HepG2 (cell line): ENCODE data around the gene ITIH3. TPM values are rescaled to one million over a fixed set of nuclear protein-coding genes. Genes with fewer than 3 reads are reported as not detected.

ENCODE experiments used
- BORCS8-MEF2B ChIP-seq: sonication (generic); formaldehyde crosslinking; IDR thresholded peaks from 2 replicates; pipeline ENCODE4 v1.8.0; 2022; ENCODE audit warnings: mild to moderate bottlenecking, missing genetic modification reagents
- BRF2 ChIP-seq: sonication (generic); formaldehyde crosslinking; IDR thresholded peaks from 2 replicates; pipeline ENCODE4 v1.8.1; 2022; ENCODE audit warnings: mild to moderate bottlenecking, missing genetic modification reagents
- CREBL2 ChIP-seq: sonication (generic); formaldehyde crosslinking; IDR thresholded peaks from 2 replicates; pipeline ENCODE4 v1.8.1; 2023; ENCODE audit warnings: missing genetic modification reagents, mild to moderate bottlenecking, borderline replicate concordance
- CTCF ChIP-seq: sonication (generic); formaldehyde crosslinking; IDR thresholded peaks from 2 replicates; pipeline ENCODE4 v1.5.0; 2020; ENCODE audit warnings: mild to moderate bottlenecking, missing genetic modification reagents, moderate library complexity
- ELF4 ChIP-seq: sonication (generic); formaldehyde crosslinking; IDR thresholded peaks from 2 replicates; pipeline ENCODE4 v1.5.0; 2020; ENCODE audit warnings: missing genetic modification reagents, mild to moderate bottlenecking, moderate library complexity, borderline replicate concordance
- ESRRA ChIP-seq: sonication (generic); formaldehyde crosslinking; IDR thresholded peaks from 2 replicates; pipeline ENCODE4 v1.5.1; 2020; ENCODE audit warnings: mild to moderate bottlenecking, low read depth, missing genetic modification reagents
- ISL2 ChIP-seq: sonication (generic); formaldehyde crosslinking; IDR thresholded peaks from 2 replicates; pipeline ENCODE4 v1.5.0; 2020; ENCODE audit warnings: missing genetic modification reagents
- KDM6A ChIP-seq: IDR thresholded peaks from 2 replicates; pipeline ENCODE4 v1.6.1; 2016; ENCODE audit warnings: low read depth
- MXD4 ChIP-seq: IDR thresholded peaks from 2 replicates; pipeline ENCODE4 v1.6.1; 2016; ENCODE audit warnings: mild to moderate bottlenecking, missing biosample characterization, missing genetic modification reagents
- NR2C2 ChIP-seq: sonication (generic); formaldehyde crosslinking; IDR thresholded peaks from 2 replicates; pipeline ENCODE4 v1.4.0; 2020; ENCODE audit warnings: missing genetic modification reagents, mild to moderate bottlenecking, moderate library complexity, borderline replicate concordance
- REL ChIP-seq: sonication (generic); formaldehyde crosslinking; conservative IDR thresholded peaks from 2 replicates; pipeline ENCODE4 v1.8.0; 2022; ENCODE audit warnings: mild to moderate bottlenecking, missing genetic modification reagents, moderate library complexity
- SMAD1 ChIP-seq: sonication (generic); formaldehyde crosslinking; IDR thresholded peaks from 2 replicates; pipeline ENCODE4 v1.4.0; 2020; ENCODE audit warnings: missing genetic modification reagents, low read depth, mild to moderate bottlenecking, borderline replicate concordance
- TCF12 ChIP-seq, 2 experiments: fragments of 450-650 bp in 1 of 2; sonication (generic) in 1 of 2; formaldehyde crosslinking in 1 of 2; IDR thresholded peaks; 2 replicates each; pipeline versions ENCODE4 v1.6.1 to v1.8.0; 2017 to 2022; ENCODE audit warnings: antibody characterized with exemption in 1 of 2, mild to moderate bottlenecking in 1 of 2, missing genetic modification reagents in 1 of 2, moderate library complexity in 1 of 2
- TEAD2 ChIP-seq: sonication (generic); formaldehyde crosslinking; IDR thresholded peaks from 2 replicates; pipeline ENCODE4 v1.9.0; 2021; ENCODE audit warnings: missing genetic modification reagents
- ZFP90 ChIP-seq: sonication (generic); formaldehyde crosslinking; IDR thresholded peaks from 2 replicates; pipeline ENCODE4 v1.8.0; 2022; ENCODE audit warnings: missing genetic modification reagents, mild to moderate bottlenecking, inconsistent platforms, borderline replicate concordance
- ZFY ChIP-seq: sonication (generic); formaldehyde crosslinking; IDR thresholded peaks from 2 replicates; pipeline ENCODE4 v1.4.0; 2020; ENCODE audit warnings: missing genetic modification reagents
- ZNF224 ChIP-seq: sonication (generic); formaldehyde crosslinking; IDR thresholded peaks from 2 replicates; pipeline ENCODE4 v1.5.0; 2020; ENCODE audit warnings: mild to moderate bottlenecking, missing genetic modification reagents
- ZNF235 ChIP-seq: sonication (generic); formaldehyde crosslinking; IDR thresholded peaks from 2 replicates; pipeline ENCODE4 v1.8.1; 2023; ENCODE audit warnings: mild to moderate bottlenecking, missing genetic modification reagents, borderline replicate concordance
- ZNF414 ChIP-seq: sonication (generic); formaldehyde crosslinking; IDR thresholded peaks from 2 replicates; pipeline ENCODE4 v1.5.0; 2020; ENCODE audit warnings: missing genetic modification reagents
- ZNF562 ChIP-seq: sonication (generic); formaldehyde crosslinking; IDR thresholded peaks from 2 replicates; pipeline ENCODE4 v1.8.0; 2022; ENCODE audit warnings: missing genetic modification reagents, borderline replicate concordance
- ZNF660 ChIP-seq: sonication (generic); formaldehyde crosslinking; IDR thresholded peaks from 2 replicates; pipeline ENCODE4 v1.5.1; 2020; ENCODE audit warnings: mild to moderate bottlenecking, low read depth, missing genetic modification reagents, borderline replicate concordance
- ZNF670 ChIP-seq: sonication (generic); formaldehyde crosslinking; IDR thresholded peaks from 2 replicates; pipeline ENCODE4 v1.8.0; 2022; ENCODE audit warnings: mild to moderate bottlenecking, missing genetic modification reagents, borderline replicate concordance
- ZNF703 ChIP-seq: sonication (generic); formaldehyde crosslinking; IDR thresholded peaks from 2 replicates; pipeline ENCODE4 v1.5.1; 2020; ENCODE audit warnings: missing genetic modification reagents, mild to moderate bottlenecking, moderate library complexity, borderline replicate concordance
- ZNF737 ChIP-seq: sonication (generic); formaldehyde crosslinking; IDR thresholded peaks from 2 replicates; pipeline ENCODE4 v1.5.0; 2020; ENCODE audit warnings: missing genetic modification reagents, mild to moderate bottlenecking, borderline replicate concordance
- ZNF841 ChIP-seq: sonication (generic); formaldehyde crosslinking; IDR thresholded peaks from 2 replicates; pipeline ENCODE4 v1.8.1; 2023; ENCODE audit warnings: missing genetic modification reagents, borderline replicate concordance
- polyA plus RNA-seq, 8 experiments: library from polyadenylated mRNA; depleted of rRNA in 3 of 8; stranded (reverse) in 7 of 8; unstranded in 1 of 8; fragments of >200 nt; fragmentation: Illumina TruSeq in 4 of 8; extraction: Trizol in 4 of 8; gene quantifications; 2 replicates each; pipeline versions ENCODE4 v1.2.1 to v1.2.3, GENCODE V29; 2011 to 2016; ENCODE audit warnings: low read depth in 4 of 8, missing spikeins in 1 of 8, mixed read lengths in 1 of 8; ENCODE audit not compliant: insufficient read depth in 1 of 8
- total RNA-seq, 5 experiments: library from RNA; depleted of rRNA; stranded (reverse); fragments of >200 nt; fragmentation: Illumina TruSeq; extraction: Trizol; gene quantifications; 2 replicates each; pipeline ENCODE4 v1.2.3, GENCODE V29; 2016; ENCODE audit warnings: low read depth in 1 of 5

ITIH3 gene
- total and polyA plus RNA-seq, 2 of the 13 experiments (the other 11 are each of a cell fraction or from before 2014, with no cell fraction given), result 105 to 632 TPM

- TF ChIP-seq CTCF (CRISPR knock-in tag), result 0 out of 2 replicates have a peak, but pooled peaks have one; percentile 4
- TF ChIP-seq ZNF703 (CRISPR knock-in tag), result no peak
- peak; percentile 20; the same call in 1 of the 2 replicates for TF ChIP-seq ZNF414
- no peak for TF ChIP-seq TCF12 (IDR thresholded peaks at IDR 0.05)
- TF ChIP-seq TCF12 (CRISPR knock-in tag; IDR thresholded peaks at IDR 0.05), result no peak; the same call in none of the 2 replicates
- TF ChIP-seq NR2C2 (CRISPR knock-in tag), result peak; percentile 88
- peak; percentile 73 for TF ChIP-seq ZFY
- TF ChIP-seq ZNF562 (CRISPR knock-in tag), result no peak
- peak; percentile 99 for TF ChIP-seq ESRRA
- peak; percentile 17; the same call in 1 of the 2 replicates for TF ChIP-seq BORCS8-MEF2B
- peak; percentile 82; the same call in 1 of the 2 replicates for TF ChIP-seq ISL2 (CRISPR knock-in tag)
- TF ChIP-seq ZNF660, result no peak
- TF ChIP-seq ZNF224, result 0 out of 2 replicates have a peak, but pooled peaks have one; percentile 52
- TF ChIP-seq REL, result no peak
- no peak for TF ChIP-seq SMAD1 (CRISPR knock-in tag)
- TF ChIP-seq BRF2 (CRISPR knock-in tag), result no peak
- no peak for TF ChIP-seq MXD4 (CRISPR knock-in tag)
- TF ChIP-seq ZNF235 (CRISPR knock-in tag), result no peak
- TF ChIP-seq TEAD2 (CRISPR knock-in tag), result no peak
- TF ChIP-seq ZFP90 (CRISPR knock-in tag), result 0 out of 2 replicates have a peak, but pooled peaks have one; percentile 41
- no peak for TF ChIP-seq CREBL2 (CRISPR knock-in tag)
- TF ChIP-seq ZNF737 (CRISPR knock-in tag), result no peak
- TF ChIP-seq ZNF841 (CRISPR knock-in tag), result no peak
- peak; percentile 98 for TF ChIP-seq KDM6A (CRISPR knock-in tag)
- TF ChIP-seq ZNF670 (CRISPR knock-in tag), result peak; percentile 76; the same call in 1 of the 2 replicates
- TF ChIP-seq ELF4, result no peak
Measured at GRCh38 chr3:52774901-52775864, 19.4 kb upstream of the ITIH3 start (continued).
